K562 (cell line): ENCODE results near the gene STEAP3. TPM values are rescaled to one million over a fixed set of nuclear protein-coding genes. Genes with fewer than 3 reads are reported as not detected.

Experiments
- ARID2 ChIP-seq: fragments of 450-650 bp; IDR thresholded peaks from 2 replicates; pipeline ENCODE4 v1.6.1; 2017; ENCODE audit warnings: antibody characterized with exemption, mild to moderate bottlenecking
- BRD9 ChIP-seq: fragments of 450-650 bp; IDR thresholded peaks from 2 replicates; pipeline ENCODE4 v1.6.1; 2018; ENCODE audit warnings: low read depth; ENCODE audit not compliant: partially characterized antibody
- CBFA2T2 ChIP-seq: fragments of 450-650 bp; conservative IDR thresholded peaks from 2 replicates; pipeline ENCODE4 v1.6.1; 2017; ENCODE audit warnings: mild to moderate bottlenecking
- CCAR2 ChIP-seq: fragments of 200-400 bp; formaldehyde crosslinking; IDR thresholded peaks from 2 replicates; pipeline ENCODE4 v1.6.1; 2017; ENCODE audit warnings: mild to moderate bottlenecking, low read depth, low read length
- CHD2 ChIP-seq: IDR thresholded peaks from 2 replicates; pipeline ENCODE4 v1.6.1; 2011; ENCODE audit warnings: low read depth, low read length
- ETV1 ChIP-seq: fragments of 450-650 bp; conservative IDR thresholded peaks from 2 replicates; pipeline ENCODE4 v1.6.1; 2016; ENCODE audit warnings: missing genetic modification characterization, control low read depth, low read depth, missing compliant biosample characterization
- FUS ChIP-seq: fragments of 200-400 bp; formaldehyde crosslinking; optimal IDR thresholded peaks from 2 replicates; pipeline ENCODE3; 2017; ENCODE audit warnings: low read depth, low read length
- KLF1 ChIP-seq: fragments of 450-650 bp; IDR thresholded peaks from 2 replicates; pipeline ENCODE4 v1.6.1; 2016; ENCODE audit warnings: missing genetic modification characterization, missing compliant biosample characterization
- NEUROD1 ChIP-seq: fragments of 150-350 bp; IDR thresholded peaks from 2 replicates; pipeline ENCODE4 v1.6.1; 2014; ENCODE audit warnings: borderline replicate concordance, low read length, low read depth; ENCODE audit not compliant: partially characterized antibody
- NFATC3 ChIP-seq: fragments of 450-650 bp; IDR thresholded peaks from 2 replicates; pipeline ENCODE4 v1.6.1; 2017; ENCODE audit warnings: mild to moderate bottlenecking
- POLR2A ChIP-seq: fragments of 450-650 bp; conservative IDR thresholded peaks from 2 replicates; pipeline ENCODE4 v1.6.1; 2016
- PTBP1 ChIP-seq: fragments of 200-400 bp; formaldehyde crosslinking; IDR thresholded peaks from 2 replicates; pipeline ENCODE4 v1.6.1; 2017; ENCODE audit warnings: low read depth, low read length
- PTTG1 ChIP-seq: fragments of 450-650 bp; IDR thresholded peaks from 2 replicates; pipeline ENCODE4 v1.6.1; 2016; ENCODE audit warnings: low read depth, mild to moderate bottlenecking, missing genetic modification characterization, missing compliant biosample characterization
- PURB ChIP-seq: sonication (generic); formaldehyde crosslinking; IDR thresholded peaks from 2 replicates; pipeline ENCODE4 v1.9.0; 2021; ENCODE audit warnings: low read depth, mild to moderate bottlenecking, missing genetic modification reagents
- RBM34 ChIP-seq: fragments of 200-400 bp; formaldehyde crosslinking; IDR thresholded peaks from 2 replicates; pipeline ENCODE4 v1.6.1; 2018; ENCODE audit warnings: low read length, borderline replicate concordance; ENCODE audit not compliant: insufficient read depth
- SUPT5H ChIP-seq: fragments of 450-650 bp; IDR thresholded peaks from 2 replicates; pipeline ENCODE4 v1.6.1; 2016
- TGIF2 ChIP-seq: sonication (generic); formaldehyde crosslinking; IDR thresholded peaks from 2 replicates; pipeline ENCODE4 v1.8.1; 2022; ENCODE audit warnings: mild to moderate bottlenecking, missing genetic modification reagents, moderate library complexity
- ZNF140 ChIP-seq: fragments of 250-450 bp; sonication (Bioruptor Pico); IDR thresholded peaks from 2 replicates; pipeline ENCODE4 v1.8.0; 2021; ENCODE audit warnings: moderate library complexity, mild to moderate bottlenecking, inconsistent platforms
- polyA plus RNA-seq, 8 experiments: library from polyadenylated mRNA; depleted of rRNA in 4 of 8; stranded (reverse) in 5 of 8; unstranded in 3 of 8; fragments of >200 nt; fragmentation: Nextera tagmentation in 2 of 8; fragmentation: Illumina TruSeq in 1 of 8; extraction: Ambion mirVana in 2 of 8; extraction: Trizol in 1 of 8; gene quantifications; 2 replicates each; pipeline versions ENCODE4 v1.2.1 to v1.2.3, GENCODE V29; 2011 to 2014; ENCODE audit warnings: inconsistent platforms in 1 of 8, missing spikeins in 1 of 8
- total RNA-seq, 7 experiments: library from RNA; depleted of rRNA in 6 of 7; stranded (reverse); fragments of >200 nt in 6 of 7; fragmentation: Illumina TruSeq in 2 of 7; extraction: Trizol in 2 of 7; gene quantifications; 2 replicates each; pipeline versions ENCODE4 v1.2.1 to v1.2.3, GENCODE V29; 2011 to 2021; ENCODE audit warnings: low replicate concordance in 1 of 7
- TF ChIP-seq, protein P1 (sequence below): fragments of 250-450 bp; sonication (Bioruptor Pico); IDR thresholded peaks from 2 replicates; pipeline ENCODE4 v1.4.0; 2020; ENCODE audit warnings: mild to moderate bottlenecking, moderate library complexity
- TF ChIP-seq, protein P2 (sequence below): sonication (generic); formaldehyde crosslinking; IDR thresholded peaks from 2 replicates; pipeline ENCODE4 v1.8.1; 2023; ENCODE audit warnings: mild to moderate bottlenecking, missing genetic modification reagents, moderate library complexity
- TF ChIP-seq, protein P3 (sequence below): sonication (generic); formaldehyde crosslinking; IDR thresholded peaks from 2 replicates; pipeline ENCODE4 v1.8.0; 2022; ENCODE audit warnings: missing genetic modification reagents, mild to moderate bottlenecking, borderline replicate concordance
- TF ChIP-seq, protein P4 (sequence below), 2 experiments: IDR thresholded peaks; 2 replicates each; pipeline ENCODE4 v1.6.1; 2012; ENCODE audit warnings: improper control_type of control experiment in 2 of 2, low read depth in 2 of 2, low read length in 2 of 2, borderline replicate concordance in 1 of 2

STEAP3 gene
- total and polyA plus RNA-seq, 9 of the 15 experiments (the other 6 are each of a cell fraction or from before 2014, with no cell fraction given) = 1.8 to 31.6 (median 9.0) TPM

GRCh38 chr2:119223521-119224390, at the start of gene STEAP3 (continued):
- TF ChIP-seq, protein P1, sequence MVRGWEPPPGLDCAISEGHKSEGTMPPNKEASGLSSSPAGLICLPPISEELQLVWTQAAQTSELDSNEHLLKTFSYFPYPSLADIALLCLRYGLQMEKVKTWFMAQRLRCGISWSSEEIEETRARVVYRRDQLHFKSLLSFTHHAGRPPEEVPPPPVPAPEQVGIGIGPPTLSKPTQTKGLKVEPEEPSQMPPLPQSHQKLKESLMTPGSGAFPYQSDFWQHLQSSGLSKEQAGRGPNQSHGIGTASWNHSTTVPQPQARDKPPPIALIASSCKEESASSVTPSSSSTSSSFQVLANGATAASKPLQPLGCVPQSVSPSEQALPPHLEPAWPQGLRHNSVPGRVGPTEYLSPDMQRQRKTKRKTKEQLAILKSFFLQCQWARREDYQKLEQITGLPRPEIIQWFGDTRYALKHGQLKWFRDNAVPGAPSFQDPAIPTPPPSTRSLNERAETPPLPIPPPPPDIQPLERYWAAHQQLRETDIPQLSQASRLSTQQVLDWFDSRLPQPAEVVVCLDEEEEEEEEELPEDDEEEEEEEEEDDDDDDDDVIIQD (CRISPR knock-in tag) = no peak
- TF ChIP-seq CHD2 = no peak
- TF ChIP-seq CBFA2T2 = peak; percentile 68
- TF ChIP-seq PURB (CRISPR knock-in tag) = no peak
- TF ChIP-seq CCAR2 = no peak
- no peak for TF ChIP-seq ZNF140
- no peak for TF ChIP-seq NFATC3
- TF ChIP-seq, protein P2, sequence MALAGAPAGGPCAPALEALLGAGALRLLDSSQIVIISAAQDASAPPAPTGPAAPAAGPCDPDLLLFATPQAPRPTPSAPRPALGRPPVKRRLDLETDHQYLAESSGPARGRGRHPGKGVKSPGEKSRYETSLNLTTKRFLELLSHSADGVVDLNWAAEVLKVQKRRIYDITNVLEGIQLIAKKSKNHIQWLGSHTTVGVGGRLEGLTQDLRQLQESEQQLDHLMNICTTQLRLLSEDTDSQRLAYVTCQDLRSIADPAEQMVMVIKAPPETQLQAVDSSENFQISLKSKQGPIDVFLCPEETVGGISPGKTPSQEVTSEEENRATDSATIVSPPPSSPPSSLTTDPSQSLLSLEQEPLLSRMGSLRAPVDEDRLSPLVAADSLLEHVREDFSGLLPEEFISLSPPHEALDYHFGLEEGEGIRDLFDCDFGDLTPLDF (CRISPR knock-in tag) = no peak
- TF ChIP-seq, protein P3, sequence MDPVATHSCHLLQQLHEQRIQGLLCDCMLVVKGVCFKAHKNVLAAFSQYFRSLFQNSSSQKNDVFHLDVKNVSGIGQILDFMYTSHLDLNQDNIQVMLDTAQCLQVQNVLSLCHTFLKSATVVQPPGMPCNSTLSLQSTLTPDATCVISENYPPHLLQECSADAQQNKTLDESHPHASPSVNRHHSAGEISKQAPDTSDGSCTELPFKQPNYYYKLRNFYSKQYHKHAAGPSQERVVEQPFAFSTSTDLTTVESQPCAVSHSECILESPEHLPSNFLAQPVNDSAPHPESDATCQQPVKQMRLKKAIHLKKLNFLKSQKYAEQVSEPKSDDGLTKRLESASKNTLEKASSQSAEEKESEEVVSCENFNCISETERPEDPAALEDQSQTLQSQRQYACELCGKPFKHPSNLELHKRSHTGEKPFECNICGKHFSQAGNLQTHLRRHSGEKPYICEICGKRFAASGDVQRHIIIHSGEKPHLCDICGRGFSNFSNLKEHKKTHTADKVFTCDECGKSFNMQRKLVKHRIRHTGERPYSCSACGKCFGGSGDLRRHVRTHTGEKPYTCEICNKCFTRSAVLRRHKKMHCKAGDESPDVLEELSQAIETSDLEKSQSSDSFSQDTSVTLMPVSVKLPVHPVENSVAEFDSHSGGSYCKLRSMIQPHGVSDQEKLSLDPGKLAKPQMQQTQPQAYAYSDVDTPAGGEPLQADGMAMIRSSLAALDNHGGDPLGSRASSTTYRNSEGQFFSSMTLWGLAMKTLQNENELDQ (CRISPR knock-in tag) = no peak
- TF ChIP-seq, protein P4, sequence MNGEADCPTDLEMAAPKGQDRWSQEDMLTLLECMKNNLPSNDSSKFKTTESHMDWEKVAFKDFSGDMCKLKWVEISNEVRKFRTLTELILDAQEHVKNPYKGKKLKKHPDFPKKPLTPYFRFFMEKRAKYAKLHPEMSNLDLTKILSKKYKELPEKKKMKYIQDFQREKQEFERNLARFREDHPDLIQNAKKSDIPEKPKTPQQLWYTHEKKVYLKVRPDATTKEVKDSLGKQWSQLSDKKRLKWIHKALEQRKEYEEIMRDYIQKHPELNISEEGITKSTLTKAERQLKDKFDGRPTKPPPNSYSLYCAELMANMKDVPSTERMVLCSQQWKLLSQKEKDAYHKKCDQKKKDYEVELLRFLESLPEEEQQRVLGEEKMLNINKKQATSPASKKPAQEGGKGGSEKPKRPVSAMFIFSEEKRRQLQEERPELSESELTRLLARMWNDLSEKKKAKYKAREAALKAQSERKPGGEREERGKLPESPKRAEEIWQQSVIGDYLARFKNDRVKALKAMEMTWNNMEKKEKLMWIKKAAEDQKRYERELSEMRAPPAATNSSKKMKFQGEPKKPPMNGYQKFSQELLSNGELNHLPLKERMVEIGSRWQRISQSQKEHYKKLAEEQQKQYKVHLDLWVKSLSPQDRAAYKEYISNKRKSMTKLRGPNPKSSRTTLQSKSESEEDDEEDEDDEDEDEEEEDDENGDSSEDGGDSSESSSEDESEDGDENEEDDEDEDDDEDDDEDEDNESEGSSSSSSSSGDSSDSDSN (IDR thresholded peaks at IDR 0.05; ENCODE audit: borderline replicate concordance in 1 of 2, low read depth in 2 of 2, low read length in 2 of 2) = peak; percentile 86 to 94; a peak in 3 of 4 replicates
- no peak for TF ChIP-seq PTBP1
- TF ChIP-seq NEUROD1 = peak; percentile 4
- TF ChIP-seq POLR2A = peak; percentile 79
- peak; percentile 69; the same call in 1 of the 2 replicates for TF ChIP-seq SUPT5H
- no peak for TF ChIP-seq PTTG1 (tag)
- TF ChIP-seq KLF1 (tag) = no peak
- no peak for TF ChIP-seq ARID2
- TF ChIP-seq ETV1 (tag) = no peak
- no peak for TF ChIP-seq TGIF2
- TF ChIP-seq BRD9 = no peak
- no peak for TF ChIP-seq RBM34
- no peak for TF ChIP-seq FUS
